GM12874 (cell line): ENCODE results near the gene SLC16A1.

Source experiments
- TF ChIP-seq, protein P1 (sequence below): IDR thresholded peaks from 2 replicates; pipeline ENCODE4 v1.5.1; 2011; ENCODE audit warnings: low read depth, mild to moderate bottlenecking, control low read depth, low read length, moderate library complexity; ENCODE audit not compliant: insufficient read depth

The SLC16A1 gene

DNA sequence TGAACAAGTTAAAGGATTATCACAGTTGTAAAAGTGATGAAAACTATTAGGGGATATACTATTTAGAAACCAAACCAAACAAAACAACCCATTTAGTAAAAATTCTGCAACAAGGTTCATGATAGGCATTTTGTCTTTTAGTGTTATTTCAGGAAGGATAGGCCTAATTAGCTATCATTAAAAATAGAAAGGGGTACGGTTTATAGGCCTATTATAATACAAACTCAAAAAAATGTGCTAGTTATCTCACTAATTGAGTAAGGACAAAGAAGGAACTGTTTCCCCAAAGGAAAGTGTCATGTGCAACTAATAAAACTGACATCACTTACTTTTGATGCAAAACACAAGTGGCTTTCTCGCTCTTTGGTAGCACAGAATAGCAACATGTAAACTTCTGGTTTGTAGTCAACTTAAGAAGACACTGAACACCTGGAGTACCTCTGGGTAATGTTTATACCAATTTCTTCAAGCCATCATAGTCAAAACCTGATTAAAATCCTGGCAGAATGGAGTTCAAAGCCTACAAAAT lies 28.5 kb downstream of the SLC16A1 start:
- TF ChIP-seq, protein P1, sequence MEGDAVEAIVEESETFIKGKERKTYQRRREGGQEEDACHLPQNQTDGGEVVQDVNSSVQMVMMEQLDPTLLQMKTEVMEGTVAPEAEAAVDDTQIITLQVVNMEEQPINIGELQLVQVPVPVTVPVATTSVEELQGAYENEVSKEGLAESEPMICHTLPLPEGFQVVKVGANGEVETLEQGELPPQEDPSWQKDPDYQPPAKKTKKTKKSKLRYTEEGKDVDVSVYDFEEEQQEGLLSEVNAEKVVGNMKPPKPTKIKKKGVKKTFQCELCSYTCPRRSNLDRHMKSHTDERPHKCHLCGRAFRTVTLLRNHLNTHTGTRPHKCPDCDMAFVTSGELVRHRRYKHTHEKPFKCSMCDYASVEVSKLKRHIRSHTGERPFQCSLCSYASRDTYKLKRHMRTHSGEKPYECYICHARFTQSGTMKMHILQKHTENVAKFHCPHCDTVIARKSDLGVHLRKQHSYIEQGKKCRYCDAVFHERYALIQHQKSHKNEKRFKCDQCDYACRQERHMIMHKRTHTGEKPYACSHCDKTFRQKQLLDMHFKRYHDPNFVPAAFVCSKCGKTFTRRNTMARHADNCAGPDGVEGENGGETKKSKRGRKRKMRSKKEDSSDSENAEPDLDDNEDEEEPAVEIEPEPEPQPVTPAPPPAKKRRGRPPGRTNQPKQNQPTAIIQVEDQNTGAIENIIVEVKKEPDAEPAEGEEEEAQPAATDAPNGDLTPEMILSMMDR: no peak

- TF ChIP-seq, protein P1: no peak
Observed at GRCh38 chr1:112926858-112927257, 29.1 kb downstream of the SLC16A1 start.

GRCh38 chr1:112925015-112925414 lies 31.0 kb downstream of the SLC16A1 start:
- TF ChIP-seq, protein P1: no peak

DNA sequence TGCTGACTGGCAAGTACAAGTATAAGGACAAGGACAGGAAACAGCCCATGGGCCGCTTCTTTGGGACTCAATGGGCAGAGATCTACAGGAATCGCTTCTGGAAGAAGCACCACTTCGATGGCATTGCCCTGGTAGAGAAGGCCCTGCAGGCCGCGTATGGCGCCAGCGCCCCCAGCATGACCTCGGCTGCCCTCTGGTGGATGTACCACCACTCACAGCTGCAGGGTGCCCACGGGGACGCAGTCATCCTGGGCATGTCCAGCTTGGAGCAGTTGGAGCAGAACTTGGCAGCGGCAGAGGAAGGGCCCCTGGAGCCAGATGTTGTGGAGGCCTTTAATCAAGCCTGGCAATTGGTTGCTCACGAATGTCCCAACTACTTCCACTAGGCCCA lies 32.0 kb downstream of the SLC16A1 start:
- TF ChIP-seq, protein P1: no peak

DNA sequence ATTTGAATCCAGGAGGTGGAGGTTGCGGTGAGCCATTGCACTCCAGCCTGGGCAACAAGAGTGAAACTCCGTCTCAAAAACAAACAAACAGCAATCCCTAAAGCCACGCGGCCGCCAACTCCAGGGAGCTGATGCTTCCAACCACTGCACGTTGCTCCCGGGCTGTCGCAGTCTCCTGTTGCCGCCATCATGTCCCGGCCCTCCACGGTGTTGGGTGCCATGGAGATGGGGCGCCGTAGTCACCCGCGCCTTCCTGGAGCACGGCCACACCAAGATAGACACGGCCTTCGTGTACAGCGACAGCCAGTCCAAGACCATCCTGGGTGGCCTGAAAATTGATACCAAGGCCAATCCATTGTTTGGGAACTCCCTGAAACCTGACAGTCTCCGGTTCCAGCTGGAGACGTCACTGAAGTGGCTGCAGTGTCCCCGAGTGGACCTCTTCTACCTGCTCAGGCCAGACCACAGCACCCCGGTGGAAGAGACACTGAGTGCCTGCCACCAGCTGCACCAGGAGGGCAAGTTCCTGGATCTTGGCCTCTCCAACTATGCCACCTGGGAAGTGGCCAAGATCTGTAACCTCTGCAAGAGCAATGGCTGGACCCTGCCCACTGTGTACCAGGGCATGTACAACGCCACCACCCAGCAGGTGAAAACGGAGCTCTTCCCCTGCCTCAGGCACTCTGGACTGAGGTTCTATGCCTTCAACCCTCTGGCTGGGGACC lies 32.6 kb downstream of the SLC16A1 start:
- TF ChIP-seq, protein P1: no peak

GRCh38 chr1:112911506-112912220 lies 44.3 kb downstream of the SLC16A1 start:
- TF ChIP-seq, protein P1: no peak

- TF ChIP-seq, protein P1: no peak
Observed at GRCh38 chr1:112909847-112910246, 46.1 kb downstream of the SLC16A1 start.
